OCI-LY7 (cell line): ENCODE measurements around the gene AIMP1.

ENCODE experiments used
- EZH2phosphoT487 ChIP-seq: fragments of 200-600 bp; sonication (generic); IDR thresholded peaks from 2 replicates; pipeline ENCODE4 v1.6.1; 2018; ENCODE audit warnings: low read depth, borderline replicate concordance, mild to moderate bottlenecking, mixed run types, antibody characterized with exemption, low read length, moderate library complexity, mixed read lengths
- TF ChIP-seq, protein P1 (sequence below): fragments of 200-600 bp; sonication (generic); conservative IDR thresholded peaks from 2 replicates; pipeline ENCODE4 v1.5.1; 2014; ENCODE audit warnings: mild to moderate bottlenecking, antibody characterized with exemption, low read length, moderate library complexity, mixed read lengths

- TF ChIP-seq, protein P1, sequence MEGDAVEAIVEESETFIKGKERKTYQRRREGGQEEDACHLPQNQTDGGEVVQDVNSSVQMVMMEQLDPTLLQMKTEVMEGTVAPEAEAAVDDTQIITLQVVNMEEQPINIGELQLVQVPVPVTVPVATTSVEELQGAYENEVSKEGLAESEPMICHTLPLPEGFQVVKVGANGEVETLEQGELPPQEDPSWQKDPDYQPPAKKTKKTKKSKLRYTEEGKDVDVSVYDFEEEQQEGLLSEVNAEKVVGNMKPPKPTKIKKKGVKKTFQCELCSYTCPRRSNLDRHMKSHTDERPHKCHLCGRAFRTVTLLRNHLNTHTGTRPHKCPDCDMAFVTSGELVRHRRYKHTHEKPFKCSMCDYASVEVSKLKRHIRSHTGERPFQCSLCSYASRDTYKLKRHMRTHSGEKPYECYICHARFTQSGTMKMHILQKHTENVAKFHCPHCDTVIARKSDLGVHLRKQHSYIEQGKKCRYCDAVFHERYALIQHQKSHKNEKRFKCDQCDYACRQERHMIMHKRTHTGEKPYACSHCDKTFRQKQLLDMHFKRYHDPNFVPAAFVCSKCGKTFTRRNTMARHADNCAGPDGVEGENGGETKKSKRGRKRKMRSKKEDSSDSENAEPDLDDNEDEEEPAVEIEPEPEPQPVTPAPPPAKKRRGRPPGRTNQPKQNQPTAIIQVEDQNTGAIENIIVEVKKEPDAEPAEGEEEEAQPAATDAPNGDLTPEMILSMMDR, result no peak
- no peak for TF ChIP-seq EZH2phosphoT487
Observed at GRCh38 chr4:106344647-106344970, 28.3 kb downstream of the AIMP1 start.
